HepG2 (cell line): Measurements from ENCODE around the gene MRPL14. TPM values are rescaled to one million over a fixed set of nuclear protein-coding genes. Genes with fewer than 3 reads are reported as not detected.

Source experiments
- AHR ChIP-seq: IDR thresholded peaks from 2 replicates; pipeline ENCODE4 v1.6.1; 2018; ENCODE audit warnings: missing genetic modification reagents, missing compliant biosample characterization
- HIC2 ChIP-seq: sonication (generic); formaldehyde crosslinking; IDR thresholded peaks from 2 replicates; pipeline ENCODE4 v1.9.0; 2022; ENCODE audit warnings: low read depth, missing genetic modification reagents
- UBTF ChIP-seq: sonication (generic); formaldehyde crosslinking; IDR thresholded peaks from 2 replicates; pipeline ENCODE4 v1.4.0; 2020; ENCODE audit warnings: mild to moderate bottlenecking, missing genetic modification reagents
- ZBED4 ChIP-seq: sonication (generic); formaldehyde crosslinking; IDR thresholded peaks from 2 replicates; pipeline ENCODE4 v1.4.0; 2020; ENCODE audit warnings: missing genetic modification reagents, borderline replicate concordance
- ZFP62 ChIP-seq: sonication (generic); formaldehyde crosslinking; IDR thresholded peaks from 2 replicates; pipeline ENCODE4 v1.4.0; 2020; ENCODE audit warnings: missing genetic modification reagents
- ZGPAT ChIP-seq: IDR thresholded peaks from 2 replicates; pipeline ENCODE4 v1.6.1; 2016; ENCODE audit warnings: mild to moderate bottlenecking
- ZNF18 ChIP-seq: sonication (generic); formaldehyde crosslinking; IDR thresholded peaks from 2 replicates; pipeline ENCODE4 v1.8.0; 2022; ENCODE audit warnings: mild to moderate bottlenecking, missing genetic modification reagents; ENCODE audit not compliant: insufficient replicate concordance
- ZNF451 ChIP-seq: sonication (generic); formaldehyde crosslinking; IDR thresholded peaks from 2 replicates; pipeline ENCODE4 v1.5.0; 2020; ENCODE audit warnings: mild to moderate bottlenecking, missing genetic modification reagents
- ZSCAN9 ChIP-seq: IDR thresholded peaks from 2 replicates; pipeline ENCODE4 v1.6.1; 2016; ENCODE audit warnings: borderline replicate concordance
- polyA plus RNA-seq, 8 experiments: library from polyadenylated mRNA; depleted of rRNA in 3 of 8; stranded (reverse) in 7 of 8; unstranded in 1 of 8; fragments of >200 nt; fragmentation: Illumina TruSeq in 4 of 8; extraction: Trizol in 4 of 8; gene quantifications; 2 replicates each; pipeline versions ENCODE4 v1.2.1 to v1.2.3, GENCODE V29; 2011 to 2016; ENCODE audit warnings: low read depth in 4 of 8, missing spikeins in 1 of 8, mixed read lengths in 1 of 8; ENCODE audit not compliant: insufficient read depth in 1 of 8
- total RNA-seq, 5 experiments: library from RNA; depleted of rRNA; stranded (reverse); fragments of >200 nt; fragmentation: Illumina TruSeq; extraction: Trizol; gene quantifications; 2 replicates each; pipeline ENCODE4 v1.2.3, GENCODE V29; 2016; ENCODE audit warnings: low read depth in 1 of 5
- TF ChIP-seq, protein P1 (sequence below): sonication (generic); formaldehyde crosslinking; IDR thresholded peaks from 2 replicates; pipeline ENCODE4 v1.4.0; 2020; ENCODE audit warnings: missing genetic modification reagents

The MRPL14 gene
- total and polyA plus RNA-seq, 2 of the 13 experiments (the other 11 are each of a cell fraction or from before 2014, with no cell fraction given), result 157 to 178 TPM

GRCh38 chr6:44156494-44157151, 29.4 kb upstream of the MRPL14 start (continued):
- TF ChIP-seq, protein P1, sequence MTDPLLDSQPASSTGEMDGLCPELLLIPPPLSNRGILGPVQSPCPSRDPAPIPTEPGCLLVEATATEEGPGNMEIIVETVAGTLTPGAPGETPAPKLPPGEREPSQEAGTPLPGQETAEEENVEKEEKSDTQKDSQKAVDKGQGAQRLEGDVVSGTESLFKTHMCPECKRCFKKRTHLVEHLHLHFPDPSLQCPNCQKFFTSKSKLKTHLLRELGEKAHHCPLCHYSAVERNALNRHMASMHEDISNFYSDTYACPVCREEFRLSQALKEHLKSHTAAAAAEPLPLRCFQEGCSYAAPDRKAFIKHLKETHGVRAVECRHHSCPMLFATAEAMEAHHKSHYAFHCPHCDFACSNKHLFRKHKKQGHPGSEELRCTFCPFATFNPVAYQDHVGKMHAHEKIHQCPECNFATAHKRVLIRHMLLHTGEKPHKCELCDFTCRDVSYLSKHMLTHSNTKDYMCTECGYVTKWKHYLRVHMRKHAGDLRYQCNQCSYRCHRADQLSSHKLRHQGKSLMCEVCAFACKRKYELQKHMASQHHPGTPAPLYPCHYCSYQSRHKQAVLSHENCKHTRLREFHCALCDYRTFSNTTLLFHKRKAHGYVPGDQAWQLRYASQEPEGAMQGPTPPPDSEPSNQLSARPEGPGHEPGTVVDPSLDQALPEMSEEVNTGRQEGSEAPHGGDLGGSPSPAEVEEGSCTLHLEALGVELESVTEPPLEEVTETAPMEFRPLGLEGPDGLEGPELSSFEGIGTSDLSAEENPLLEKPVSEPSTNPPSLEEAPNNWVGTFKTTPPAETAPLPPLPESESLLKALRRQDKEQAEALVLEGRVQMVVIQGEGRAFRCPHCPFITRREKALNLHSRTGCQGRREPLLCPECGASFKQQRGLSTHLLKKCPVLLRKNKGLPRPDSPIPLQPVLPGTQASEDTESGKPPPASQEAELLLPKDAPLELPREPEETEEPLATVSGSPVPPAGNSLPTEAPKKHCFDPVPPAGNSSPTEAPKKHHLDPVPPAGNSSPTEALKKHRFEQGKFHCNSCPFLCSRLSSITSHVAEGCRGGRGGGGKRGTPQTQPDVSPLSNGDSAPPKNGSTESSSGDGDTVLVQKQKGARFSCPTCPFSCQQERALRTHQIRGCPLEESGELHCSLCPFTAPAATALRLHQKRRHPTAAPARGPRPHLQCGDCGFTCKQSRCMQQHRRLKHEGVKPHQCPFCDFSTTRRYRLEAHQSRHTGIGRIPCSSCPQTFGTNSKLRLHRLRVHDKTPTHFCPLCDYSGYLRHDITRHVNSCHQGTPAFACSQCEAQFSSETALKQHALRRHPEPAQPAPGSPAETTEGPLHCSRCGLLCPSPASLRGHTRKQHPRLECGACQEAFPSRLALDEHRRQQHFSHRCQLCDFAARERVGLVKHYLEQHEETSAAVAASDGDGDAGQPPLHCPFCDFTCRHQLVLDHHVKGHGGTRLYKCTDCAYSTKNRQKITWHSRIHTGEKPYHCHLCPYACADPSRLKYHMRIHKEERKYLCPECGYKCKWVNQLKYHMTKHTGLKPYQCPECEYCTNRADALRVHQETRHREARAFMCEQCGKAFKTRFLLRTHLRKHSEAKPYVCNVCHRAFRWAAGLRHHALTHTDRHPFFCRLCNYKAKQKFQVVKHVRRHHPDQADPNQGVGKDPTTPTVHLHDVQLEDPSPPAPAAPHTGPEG, result peak; percentile 83; the same call in 1 of the 2 replicates
- TF ChIP-seq AHR (CRISPR knock-in tag) (no peak), UBTF (CRISPR knock-in tag) (peak; percentile 85), ZSCAN9 (peak; percentile 67; the same call in 1 of the 2 replicates), ZNF451 (peak; percentile 61; the same call in 1 of the 2 replicates), ZFP62 (CRISPR knock-in tag) (no peak), ZBED4 (CRISPR knock-in tag) (peak; percentile 79), ZNF18 (CRISPR knock-in tag) (peak; percentile 43), HIC2 (CRISPR knock-in tag) (peak; percentile 85), ZGPAT (peak; percentile 91)
